Left ventricle myocardium superior (tissue), 1 donor: Measurements from ENCODE around the gene CSAD. TPM values are rescaled to one million over a fixed set of nuclear protein-coding genes. Genes with fewer than 3 reads are reported as not detected.
A peak's percentile ranks its signal among the peaks of the same experiment; 100 is the strongest.
"Not testable (repeated sequence)": the region's sequence is repeated elsewhere in the genome, so short reads cannot be mapped to it uniquely, and the experiment has no call there.

Experiments used
- ATAC-seq: fragments of 200-7000 bp; cut with Tn5 transposase; one replicate; pipeline ENCODE4 v1.9.1; 2020; ENCODE audit warnings: mild to moderate bottlenecking, moderate library complexity
- DNase-seq: peaks from one replicate; pipeline ENCODE4 v3.0.0-alpha.2; 2020
- intact Hi-C: fragments of 100-400 bp; cut with micrococcal nuclease; formaldehyde crosslinking; loops from one replicate; pipeline ENCODE4 v1.11.0; 2022
- total RNA-seq: library from RNA; stranded (reverse); fragmentation: NEBNext Ultra II Directional; extraction: Animal tissue kit (Norgen Biotek cat#: 25700); gene quantifications from one replicate; pipeline ENCODE4 v1.2.1, GENCODE V29; 2021
- donor health status: DM: no; HTN: yes; CAD: no; lungs with severe emphysema.

The CSAD gene
- total RNA-seq, 1 donor from 2014 or later, result 9.6 TPM

GRCh38 chr12:53123578-53124351 lies 57.0 kb downstream of the CSAD start:
- no peak for ATAC-seq
- intact Hi-C loops, result no loop called here
- no peak for DNase-seq

- ATAC-seq (no peak), DNase-seq (no peak)
- intact Hi-C loops, result no loop called here
Observed at GRCh38 chr12:53122961-53123468, 57.7 kb downstream of the CSAD start.

DNA sequence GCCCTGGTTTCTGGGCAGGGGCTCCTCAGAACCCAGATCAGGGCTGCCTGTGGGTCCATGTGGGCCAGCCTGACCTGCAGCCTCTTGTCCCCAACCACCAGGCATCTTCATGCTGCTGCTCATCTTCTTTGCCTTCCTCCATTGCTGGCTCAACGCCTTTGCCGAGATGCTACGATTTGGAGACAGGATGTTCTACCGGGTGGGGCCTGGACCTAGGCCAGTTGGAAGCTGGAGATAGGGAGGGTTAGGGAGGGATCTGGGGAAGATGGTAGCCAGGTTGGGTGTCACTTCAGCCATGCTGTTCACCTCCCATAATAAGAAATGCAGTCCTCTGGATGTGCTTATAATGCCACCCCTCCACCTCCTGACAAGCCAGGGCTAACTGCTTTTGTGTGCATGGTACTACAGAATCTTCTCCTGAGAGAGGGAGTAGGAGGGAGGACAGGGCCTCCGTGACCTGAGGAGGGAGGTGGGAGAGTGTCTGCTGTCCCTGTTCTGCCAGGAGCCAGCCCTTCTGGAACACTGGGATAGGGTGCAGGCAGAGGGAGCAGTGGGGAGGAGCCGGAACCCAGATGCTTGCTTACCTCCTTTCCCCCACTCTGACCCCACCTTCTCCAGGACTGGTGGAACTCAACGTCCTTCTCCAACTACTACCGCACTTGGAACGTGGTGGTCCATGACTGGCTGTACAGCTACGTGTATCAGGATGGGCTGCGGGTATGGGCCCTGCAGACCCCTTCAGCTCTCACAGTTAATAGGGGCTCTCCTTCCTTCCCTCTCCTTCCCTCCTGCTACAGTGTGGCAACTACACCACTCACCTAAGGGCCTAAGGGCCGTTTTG lies 59.8 kb downstream of the CSAD start:
- ATAC-seq (no peak), DNase-seq (no peak)
- intact Hi-C loops, result no loop called here

GRCh38 chr12:53118751-53119300 lies 61.9 kb downstream of the CSAD start:
- ATAC-seq (no peak), DNase-seq (no peak)
- intact Hi-C loops, result no loop called here

DNA sequence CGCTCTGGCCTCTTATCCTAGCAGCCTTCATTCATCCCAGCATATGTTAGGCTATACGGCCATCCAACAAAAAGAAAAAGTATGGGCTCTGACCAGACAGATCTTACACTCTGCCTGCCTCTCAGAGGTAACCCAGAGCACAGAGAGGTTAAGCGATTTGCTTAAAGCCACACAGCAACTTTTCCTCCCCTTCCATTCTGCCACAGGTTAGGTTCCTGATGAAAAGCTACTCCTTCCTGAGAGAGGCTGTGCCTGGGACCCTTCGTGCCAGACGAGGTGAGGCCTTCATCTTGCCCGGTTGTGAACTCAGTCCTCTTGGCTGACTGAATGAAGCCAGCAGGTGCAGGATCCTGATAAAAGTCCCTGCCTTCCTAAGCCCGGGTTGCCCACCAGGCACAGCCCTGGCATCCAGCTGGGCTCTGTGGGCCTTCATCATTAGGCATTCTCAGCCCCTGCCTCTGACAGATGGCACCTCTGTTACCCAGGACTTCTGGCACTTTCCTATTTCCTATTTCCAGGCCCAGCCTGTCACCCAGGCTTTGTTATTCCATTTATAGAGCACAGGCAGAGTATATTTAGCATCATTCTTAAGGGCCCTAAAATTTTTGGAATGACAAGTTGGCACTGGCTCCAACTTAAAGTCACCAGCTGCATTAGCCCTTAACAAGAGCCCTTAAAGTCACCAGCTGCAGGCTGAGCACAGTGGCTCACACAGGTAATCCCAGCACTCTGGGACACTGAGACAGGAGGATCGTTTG lies 64.7 kb downstream of the CSAD start:
- DNase-seq, result no peak

GRCh38 chr12:53115112-53115890 lies 65.4 kb downstream of the CSAD start:
- ATAC-seq (peak; percentile 9), DNase-seq (no peak)
- intact Hi-C loops, result no loop called here

More for the DNA sequence above, 64.7 kb downstream of the CSAD start:
- intact Hi-C loops, result no loop called here
- ATAC-seq, result peak; percentile 95

GRCh38 chr12:53113951-53114350 lies 66.8 kb downstream of the CSAD start:
- no peak for DNase-seq
- intact Hi-C loops, result no loop called here
- no peak for ATAC-seq

DNA sequence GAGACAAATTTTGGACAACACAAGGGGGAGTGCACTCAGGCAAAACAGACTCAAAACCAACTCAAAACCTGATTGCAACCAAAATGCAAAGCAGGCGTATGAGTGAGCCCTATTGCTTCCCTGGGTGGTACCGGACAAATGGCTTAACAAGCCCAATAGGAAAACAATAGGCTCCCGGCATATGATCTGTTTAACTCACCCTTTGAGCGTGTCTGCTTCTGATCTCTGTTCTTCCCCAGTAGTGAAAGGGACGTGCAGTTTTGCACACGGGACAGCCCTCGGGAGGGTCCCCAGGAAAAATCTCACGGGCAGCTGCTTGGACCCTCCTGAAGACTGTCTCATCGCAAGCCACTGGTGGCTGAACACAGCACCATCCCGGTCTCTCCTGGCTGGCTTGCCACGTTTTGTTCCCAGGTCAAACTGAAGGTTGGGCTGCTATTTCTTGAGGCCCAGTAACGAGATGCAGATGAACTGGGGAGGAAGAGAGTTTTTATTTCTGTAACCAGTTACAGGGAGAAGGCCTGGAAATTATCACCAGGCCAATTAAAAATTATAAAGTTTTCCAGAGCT lies 67.5 kb downstream of the CSAD start:
- no peak for ATAC-seq
- no peak for DNase-seq
- intact Hi-C loops, result no loop called here

- intact Hi-C loops, DNase-seq, ATAC-seq: not testable (repeated sequence)
Observed at GRCh38 chr12:53112431-53112830, 68.3 kb downstream of the CSAD start.

Other genes starting within 250 kb of the CSAD start
- gene KRT18, start 231.8 kb downstream of the CSAD start, total RNA-seq, result 9.2 TPM
- gene EIF4B, start 174.5 kb downstream of the CSAD start, total RNA-seq, result 513 TPM
- gene TNS2, start 130.9 kb downstream of the CSAD start, total RNA-seq, result 120 TPM
- gene SPRYD3, start 101.5 kb downstream of the CSAD start, total RNA-seq, result 39.8 TPM
- gene IGFBP6, start 83.3 kb downstream of the CSAD start, total RNA-seq, result 45.5 TPM
- 0.12 TPM for gene SOAT2, start 77.4 kb downstream of the CSAD start, total RNA-seq
- gene ZNF740, start 203 bp downstream of the CSAD start, total RNA-seq, result 31.6 TPM
- gene ITGB7, start 26.3 kb upstream of the CSAD start, total RNA-seq, result 1.3 TPM
- 16.9 TPM for gene RARG, start 51.3 kb upstream of the CSAD start, total RNA-seq
- 0.17 TPM for gene ESPL1, start 87.4 kb upstream of the CSAD start, total RNA-seq
- 374 TPM for gene PFDN5, start 114.6 kb upstream of the CSAD start, total RNA-seq
- gene MYG1, start 118.8 kb upstream of the CSAD start, total RNA-seq, result 42.5 TPM
- 39.4 TPM for gene AAAS, start 140.7 kb upstream of the CSAD start, total RNA-seq
- not detected for gene SP7, start 155.4 kb upstream of the CSAD start, total RNA-seq
- 30.1 TPM for gene SP1, start 199.3 kb upstream of the CSAD start, total RNA-seq
- gene AMHR2, start 242.9 kb upstream of the CSAD start, total RNA-seq, result not detected